Transverse colon (tissue), 4 donors: ENCODE measurements around the gene MOB3B. TPM values are rescaled to one million over a fixed set of nuclear protein-coding genes. Genes with fewer than 3 reads are reported as not detected.

Source experiments
- DNase-seq: peaks from one replicate; pipeline ENCODE4 v3.0.0-alpha.2; 2019
- H3K27ac ChIP-seq, 4 donors: fragments of 200-600 bp; sonication (generic); 2 replicates each; pipeline ENCODE4 v1.5.1; 2016 to 2018; ENCODE audit warnings: inconsistent platforms in 4 of 4
- H3K27me3 ChIP-seq: fragments of 200-600 bp; sonication (generic); 2 replicates; pipeline ENCODE4 v1.5.1; 2017; ENCODE audit warnings: inconsistent platforms
- H3K36me3 ChIP-seq, 4 donors: fragments of 200-600 bp; sonication (generic); 2 replicates each; pipeline ENCODE4 v1.5.1; 2017 to 2019; ENCODE audit warnings: inconsistent platforms in 4 of 4
- H3K4me1 ChIP-seq, 4 donors: fragments of 200-600 bp; sonication (generic); 2 replicates each; pipeline ENCODE4 v1.5.1; 2017 to 2020; ENCODE audit warnings: inconsistent platforms in 4 of 4
- H3K4me3 ChIP-seq, 4 donors: fragments of 200-600 bp; sonication (generic); 1 replicate in 1 of 4; 2 replicates in 3 of 4; pipeline versions ENCODE4 v1.5.1 to v1.6.1; 2017 to 2019; ENCODE audit warnings: inconsistent platforms in 4 of 4
- H3K9me3 ChIP-seq, 2 donors: fragments of 200-600 bp; sonication (generic); 2 replicates each; pipeline ENCODE4 v1.5.1; 2017 to 2019; ENCODE audit warnings: inconsistent platforms in 2 of 2
- CTCF ChIP-seq, 5 experiments: fragments of 200-600 bp in 3 of 5; fragments of 450-650 bp in 2 of 5; sonication (generic) in 3 of 5; IDR thresholded peaks; 1 replicate in 2 of 5; 2 replicates in 3 of 5; pipeline ENCODE4 v1.5.1; 2016 to 2017; ENCODE audit warnings: antibody characterized with exemption in 5 of 5, inconsistent platforms in 3 of 5, mild to moderate bottlenecking in 2 of 5, moderate library complexity in 1 of 5
- EP300 ChIP-seq: sonication (generic); formaldehyde crosslinking; IDR thresholded peaks from one replicate; pipeline ENCODE4 v1.6.1; 2017; ENCODE audit warnings: antibody characterized with exemption, low read depth
- POLR2A ChIP-seq: fragments of 450-650 bp; IDR thresholded peaks from one replicate; pipeline ENCODE4 v1.6.1; 2016; ENCODE audit warnings: antibody characterized with exemption, mild to moderate bottlenecking, moderate library complexity
- POLR2AphosphoS5 ChIP-seq, 3 donors: sonication (generic); formaldehyde crosslinking; IDR thresholded peaks; one replicate each; pipeline ENCODE4 v1.6.1; 2016; ENCODE audit warnings: antibody characterized with exemption in 3 of 3
- WGBS, 2 donors: methylation state at CpG; one replicate each; pipeline ENCODE4 v1.1.5; 2018; ENCODE audit warnings: low coverage in 1 of 2; 5-methylcytosine and 5-hydroxymethylcytosine counted together
- in situ Hi-C, 4 donors: fragments of 200-750 bp; cut with MboI; loops; one replicate each; pipeline versions ENCODE4 v1.15.0 to v1.15.1; 2017; ENCODE audit warnings: low sequenced_read_pairs in 3 of 4, low pct_ligation_motif_present in 1 of 4, low pct_unique_long_range_greater_than_20kb in 1 of 4
- intact Hi-C: fragments of 100-400 bp; cut with DNase I; formaldehyde crosslinking; loops from one replicate; pipeline ENCODE4 v1.15.1; 2023; ENCODE audit warnings: low total_unique reads
- total RNA-seq, 4 donors: library from RNA; depleted of rRNA; stranded (reverse); fragments of >200 nt; gene quantifications; one replicate each; pipeline ENCODE4 v1.1.0, GENCODE V29; 2016

Gene MOB3B
- total RNA-seq, 4 donors from 2014 or later = 18.3 to 39.7 (median 29.1) TPM

- H3K27me3 ChIP-seq = no peaks in the 10 kb centered on the region
- no peak overlapping the region for H3K27ac ChIP-seq
- 43 to 46% methylated on average over 2 to 5 of the region's 5 CpGs for whole genome bisulfite sequencing, 2 donors
- TF ChIP-seq CTCF (IDR thresholded peaks at IDR 0.05) (no peak), POLR2A (no peak), POLR2AphosphoS5 (IDR thresholded peaks at IDR 0.05) (no peak), EP300 (no peak)
- H3K9me3 ChIP-seq = no peaks in the 10 kb centered on the region
- DNase-seq = no peak
- in situ Hi-C loops (no loop called here), intact Hi-C loops (no loop called here)
- H3K4me1 ChIP-seq = peaks cover 0 to 8% (median 2%) of the 10 kb centered on the region in 4 donors
- H3K4me3 ChIP-seq = no peak overlapping the region
- H3K36me3 ChIP-seq = no peaks in the 10 kb centered on the region
Observed at GRCh38 chr9:27280860-27281259, 248.8 kb downstream of the MOB3B start.

GRCh38 chr9:27280249-27280648, 249.4 kb downstream of the MOB3B start:
- Histone ChIP-seq H3K27me3 (no peaks in the 10 kb centered on the region), H3K4me1 (peaks cover 0 to 9% (median 3%) of the 10 kb centered on the region in 4 donors), H3K27ac (no peak overlapping the region), H3K9me3 (no peaks in the 10 kb centered on the region), H3K4me3 (no peak overlapping the region), H3K36me3 (no peaks in the 10 kb centered on the region)
- in situ Hi-C loops = no loop called here
- no peak for DNase-seq
- WGBS, 2 donors = 90% methylated on average over 16 of the region's 16 CpGs; no CpG with 5 or more reads in 1 of the 2 donors
- intact Hi-C loops = no loop called here
- TF ChIP-seq CTCF (IDR thresholded peaks at IDR 0.05) (no peak), POLR2AphosphoS5 (IDR thresholded peaks at IDR 0.05) (no peak), POLR2A (no peak), EP300 (no peak)

- intact Hi-C loops = loop anchor here (5.0 kb wide), 1 partner anchor 242 kb away; no protein-coding TSS in a partner anchor
- Histone ChIP-seq H3K27me3 (no peaks in the 10 kb centered on the region), H3K9me3 (no peaks in the 10 kb centered on the region), H3K27ac (no peak overlapping the region), H3K4me1 (peaks cover 0 to 9% (median 3%) of the 10 kb centered on the region in 4 donors), H3K36me3 (no peaks in the 10 kb centered on the region), H3K4me3 (no peak overlapping the region)
- WGBS, 2 donors = 90 to 91% methylated on average over 3 of the region's 3 CpGs
- in situ Hi-C loops = loop anchor here (5.0 to 10.0 kb wide), 3 partner anchors 242 to 247 kb away; no protein-coding TSS in a partner anchor
- no peak for TF ChIP-seq CTCF (IDR thresholded peaks at IDR 0.05)
- no peak for TF ChIP-seq POLR2A
- no peak for TF ChIP-seq EP300
- no peak for TF ChIP-seq POLR2AphosphoS5 (IDR thresholded peaks at IDR 0.05)
- no peak for DNase-seq
Observed at GRCh38 chr9:27279611-27280010, 250.0 kb downstream of the MOB3B start.

GRCh38 chr9:27278374-27278773, 251.2 kb downstream of the MOB3B start:
- H3K36me3 ChIP-seq = no peaks in the 10 kb centered on the region
- intact Hi-C loops (loop anchor here (5.0 kb wide), 1 partner anchor 241 kb away; no protein-coding TSS in a partner anchor), in situ Hi-C loops (loop anchor here (5.0 to 10.0 kb wide), 3 partner anchors 241 to 246 kb away; no protein-coding TSS in a partner anchor)
- H3K27ac ChIP-seq = no peak overlapping the region
- H3K4me3 ChIP-seq = no peak overlapping the region
- H3K27me3 ChIP-seq = no peaks in the 10 kb centered on the region
- peaks cover 0 to 9% (median 3%) of the 10 kb centered on the region in 4 donors for H3K4me1 ChIP-seq
- 71% methylated on average over 1 of the region's 1 CpG; no CpG with 5 or more reads in 1 of the 2 donors for WGBS, 2 donors
- DNase-seq = no peak
- TF ChIP-seq CTCF (IDR thresholded peaks at IDR 0.05) = no peak
- no peak for TF ChIP-seq POLR2A
- TF ChIP-seq EP300 = no peak
- TF ChIP-seq POLR2AphosphoS5 (IDR thresholded peaks at IDR 0.05) = no peak
- no peaks in the 10 kb centered on the region for H3K9me3 ChIP-seq
